BLaER1 (cell line): ENCODE measurements around the gene ATXN2.

Experiments used
- H3K27ac ChIP-seq: shearing (Covaris generic); formaldehyde crosslinking; 2 replicates; pipeline ENCODE4 v1.8.1; 2022
- H3K27me3 ChIP-seq: shearing (Covaris generic); formaldehyde crosslinking; 2 replicates; pipeline ENCODE4 v1.8.1; 2022
- H3K36me3 ChIP-seq: shearing (Covaris generic); formaldehyde crosslinking; 2 replicates; pipeline ENCODE4 v1.8.1; 2022
- H3K4me1 ChIP-seq: shearing (Covaris generic); formaldehyde crosslinking; 2 replicates; pipeline ENCODE4 v1.8.1; 2022
- H3K4me2 ChIP-seq: shearing (Covaris generic); formaldehyde crosslinking; 2 replicates; pipeline ENCODE4 v1.8.1; 2022
- H3K4me3 ChIP-seq: shearing (Covaris generic); formaldehyde crosslinking; 2 replicates; pipeline ENCODE4 v1.8.1; 2022
- H3K9ac ChIP-seq: shearing (Covaris generic); formaldehyde crosslinking; 2 replicates; pipeline ENCODE4 v1.8.1; 2022
- H3K9me3 ChIP-seq: shearing (Covaris generic); formaldehyde crosslinking; 2 replicates; pipeline ENCODE4 v1.8.1; 2022
- H4K20me1 ChIP-seq: shearing (Covaris generic); formaldehyde crosslinking; 2 replicates; pipeline ENCODE4 v1.8.1; 2022
- Cebpa-rat ChIP-seq: shearing (Covaris generic); IDR thresholded peaks from 2 replicates; pipeline ENCODE4 v1.8.1; 2022

The ATXN2 gene

GRCh38 chr12:111424793-111425251, 174.3 kb downstream of the ATXN2 start:
- peaks cover 81% of the 10 kb centered on the region for H3K4me1 ChIP-seq

GRCh38 chr12:111424189-111424792, 174.8 kb downstream of the ATXN2 start:
- Histone ChIP-seq H3K4me1 (peaks cover 76% of the 10 kb centered on the region), H3K9ac (peak overlapping the region; percentile 59), H3K36me3 (peaks cover 36% of the 10 kb centered on the region), H3K27me3 (no peaks in the 10 kb centered on the region), H3K4me3 (no peak overlapping the region), H3K27ac (peak overlapping the region; percentile 71), H4K20me1 (peaks cover 97% of the 10 kb centered on the region), H3K4me2 (peak overlapping the region; percentile 90), H3K9me3 (no peaks in the 10 kb centered on the region)
- no peak for TF ChIP-seq Cebpa-rat

More at GRCh38 chr12:111424793-111425251, 174.3 kb downstream of the ATXN2 start:
- Histone ChIP-seq H4K20me1 (peaks cover 97% of the 10 kb centered on the region), H3K4me3 (no peak overlapping the region), H3K9me3 (no peaks in the 10 kb centered on the region), H3K4me2 (peak overlapping the region; percentile 90), H3K27ac (peak overlapping the region; percentile 71), H3K27me3 (no peaks in the 10 kb centered on the region), H3K36me3 (peaks cover 30% of the 10 kb centered on the region), H3K9ac (peak overlapping the region; percentile 59)
- TF ChIP-seq Cebpa-rat: no peak

- Histone ChIP-seq H3K4me2 (no peak overlapping the region), H3K9ac (no peak overlapping the region), H3K9me3 (no peaks in the 10 kb centered on the region), H3K27me3 (no peaks in the 10 kb centered on the region), H3K36me3 (peaks cover 73% of the 10 kb centered on the region), H3K4me1 (peaks cover 38% of the 10 kb centered on the region), H3K27ac (no peak overlapping the region), H4K20me1 (peaks cover 97% of the 10 kb centered on the region), H3K4me3 (no peak overlapping the region)
- TF ChIP-seq Cebpa-rat: no peak
Observed at GRCh38 chr12:111420494-111420893, 178.6 kb downstream of the ATXN2 start.

- H3K9me3 ChIP-seq: no peaks in the 10 kb centered on the region
- H3K4me2 ChIP-seq: no peak overlapping the region
- H4K20me1 ChIP-seq: peaks cover 97% of the 10 kb centered on the region
- no peak overlapping the region for H3K27ac ChIP-seq
- no peak overlapping the region for H3K4me3 ChIP-seq
- no peak for TF ChIP-seq Cebpa-rat
- no peak overlapping the region for H3K9ac ChIP-seq
- peaks cover 78% of the 10 kb centered on the region for H3K36me3 ChIP-seq
- H3K4me1 ChIP-seq: peaks cover 37% of the 10 kb centered on the region
- H3K27me3 ChIP-seq: no peaks in the 10 kb centered on the region
Observed at GRCh38 chr12:111419784-111420183, 179.3 kb downstream of the ATXN2 start.

- peaks cover 82% of the 10 kb centered on the region for H3K36me3 ChIP-seq
- H3K4me2 ChIP-seq: no peak overlapping the region
- peaks cover 37% of the 10 kb centered on the region for H3K4me1 ChIP-seq
- H3K27me3 ChIP-seq: no peaks in the 10 kb centered on the region
- no peaks in the 10 kb centered on the region for H3K9me3 ChIP-seq
- peaks cover 97% of the 10 kb centered on the region for H4K20me1 ChIP-seq
- no peak overlapping the region for H3K27ac ChIP-seq
- H3K9ac ChIP-seq: no peak overlapping the region
- TF ChIP-seq Cebpa-rat: no peak
- H3K4me3 ChIP-seq: no peak overlapping the region
Observed at GRCh38 chr12:111418594-111418880, 180.6 kb downstream of the ATXN2 start.

GRCh38 chr12:111417784-111418593, 181.1 kb downstream of the ATXN2 start:
- peaks cover 81% of the 10 kb centered on the region for H3K36me3 ChIP-seq
- H4K20me1 ChIP-seq: peaks cover 97% of the 10 kb centered on the region
- no peak overlapping the region for H3K9ac ChIP-seq
- no peak for TF ChIP-seq Cebpa-rat
- no peak overlapping the region for H3K4me3 ChIP-seq
- no peaks in the 10 kb centered on the region for H3K27me3 ChIP-seq
- H3K27ac ChIP-seq: no peak overlapping the region
- H3K4me1 ChIP-seq: peaks cover 37% of the 10 kb centered on the region
- H3K9me3 ChIP-seq: no peaks in the 10 kb centered on the region
- no peak overlapping the region for H3K4me2 ChIP-seq

GRCh38 chr12:111417290-111417689, 181.8 kb downstream of the ATXN2 start:
- no peak for TF ChIP-seq Cebpa-rat
- no peaks in the 10 kb centered on the region for H3K9me3 ChIP-seq
- H3K4me3 ChIP-seq: no peak overlapping the region
- H3K36me3 ChIP-seq: peaks cover 76% of the 10 kb centered on the region
- peaks cover 99% of the 10 kb centered on the region for H4K20me1 ChIP-seq
- H3K27me3 ChIP-seq: no peaks in the 10 kb centered on the region
- H3K4me1 ChIP-seq: peaks cover 42% of the 10 kb centered on the region
- H3K27ac ChIP-seq: no peak overlapping the region
- H3K4me2 ChIP-seq: no peak overlapping the region
- no peak overlapping the region for H3K9ac ChIP-seq

GRCh38 chr12:111414711-111415252, 184.3 kb downstream of the ATXN2 start:
- 0 out of 2 replicates have a peak overlapping the region, but pooled peaks have one; percentile 1 for H3K9ac ChIP-seq
- no peak overlapping the region for H3K4me3 ChIP-seq
- TF ChIP-seq Cebpa-rat: no peak
- peaks cover 56% of the 10 kb centered on the region for H3K4me1 ChIP-seq
- H3K9me3 ChIP-seq: no peaks in the 10 kb centered on the region
- H3K27ac ChIP-seq: peak overlapping the region; percentile 34; the same call in 1 of the 2 replicates
- no peaks in the 10 kb centered on the region for H3K27me3 ChIP-seq
- peaks cover 51% of the 10 kb centered on the region for H3K36me3 ChIP-seq
- peaks cover 99% of the 10 kb centered on the region for H4K20me1 ChIP-seq
- peak overlapping the region; percentile 98 for H3K4me2 ChIP-seq

- Histone ChIP-seq H3K4me3 (no peak overlapping the region), H4K20me1 (peaks cover 99% of the 10 kb centered on the region), H3K27me3 (no peaks in the 10 kb centered on the region), H3K4me2 (peak overlapping the region; percentile 98), H3K4me1 (peaks cover 68% of the 10 kb centered on the region), H3K36me3 (peaks cover 39% of the 10 kb centered on the region), H3K9me3 (no peaks in the 10 kb centered on the region), H3K27ac (no peak overlapping the region; the same call in 1 of the 2 replicates), H3K9ac (no peak overlapping the region)
- TF ChIP-seq Cebpa-rat: no peak
Observed at GRCh38 chr12:111413442-111414086, 185.6 kb downstream of the ATXN2 start.
